IMR-90 (cell line): Measurements from ENCODE around the gene MUSTN1. TPM values are rescaled to one million over a fixed set of nuclear protein-coding genes. Genes with fewer than 3 reads are reported as not detected.

Experiments used
- ATAC-seq: fragments of 200-7000 bp; cut with Tn5 transposase; 2 replicates; pipeline ENCODE4 v1.9.1; 2020; ENCODE audit warnings: low read depth, mild to moderate bottlenecking, moderate library complexity
- BruUV-seq: library from RNA; stranded (reverse); fragments of 400-500 nt; replicated peaks from 2 replicates; lab custom pipeline; 2021; lab: Mats Ljungman, UMichigan
- CTCF ChIA-PET: fragments of 300-600 bp; formaldehyde crosslinking; extraction: SDS; loops from one replicate; lab custom pipeline; 2021; ENCODE audit warnings: antibody characterized with exemption; lab: Yijun Ruan, JAX
- POLR2A ChIA-PET: fragments of 300-600 bp; sonication (Branson Sonifier 250); formaldehyde crosslinking; loops from one replicate; lab custom pipeline; 2022; ENCODE audit warnings: antibody characterized with exemption; ENCODE audit not compliant: unreplicated experiment; lab: Charles Lee
- DNase-seq: peaks from one replicate; pipeline ENCODE4 v3.0.0; 2013
- H2AFZ ChIP-seq: replicated peaks from 2 replicates; pipeline ENCODE3; 2013; ENCODE audit warnings: low read length, mild to moderate bottlenecking; ENCODE audit not compliant: poor library complexity
- H2AK5ac ChIP-seq: 2 replicates; pipeline ENCODE4 v1.6.1; 2013; ENCODE audit warnings: low read depth, low read length, inconsistent platforms
- H2AK9ac ChIP-seq: replicated peaks from 2 replicates; pipeline ENCODE3; 2013; ENCODE audit warnings: mild to moderate bottlenecking, low read depth, low read length, moderate library complexity; ENCODE audit not compliant: poor library complexity
- H2BK120ac ChIP-seq: 2 replicates; pipeline ENCODE4 v1.6.1; 2013; ENCODE audit warnings: low read depth, low read length, inconsistent platforms
- H2BK15ac ChIP-seq: 3 replicates; pipeline ENCODE4 v1.6.1; 2013; ENCODE audit warnings: low read depth, low read length, inconsistent platforms
- H2BK20ac ChIP-seq: 2 replicates; pipeline ENCODE4 v1.6.1; 2013; ENCODE audit warnings: low read depth, mild to moderate bottlenecking, inconsistent platforms, low read length, moderate library complexity
- H2BK5ac ChIP-seq: 2 replicates; pipeline ENCODE4 v1.6.1; 2013; ENCODE audit warnings: mild to moderate bottlenecking, low read depth, low read length, inconsistent platforms; ENCODE audit not compliant: poor library complexity, severe bottlenecking
- H3K14ac ChIP-seq: replicated peaks from 2 replicates; pipeline ENCODE4 v1.6.1; 2013; ENCODE audit warnings: low read depth, low read length, inconsistent platforms
- H3K18ac ChIP-seq: 2 replicates; pipeline ENCODE4 v1.6.1; 2013; ENCODE audit warnings: low read depth, low read length, control low read depth
- H3K23ac ChIP-seq: 2 replicates; pipeline ENCODE4 v1.6.1; 2013; ENCODE audit warnings: low read depth, low read length, inconsistent platforms
- H3K27ac ChIP-seq: 2 replicates; pipeline ENCODE4 v1.5.1; 2013; ENCODE audit warnings: mild to moderate bottlenecking, control low read depth, low read length; ENCODE audit not compliant: insufficient read depth
- H3K27me3 ChIP-seq: 2 replicates; pipeline ENCODE4 v1.6.1; 2013; ENCODE audit warnings: low read length; ENCODE audit not compliant: control insufficient read depth, insufficient read depth
- H3K36me3 ChIP-seq: 2 replicates; pipeline ENCODE4 v1.6.1; 2013; ENCODE audit warnings: low read length, mixed read lengths; ENCODE audit not compliant: control insufficient read depth, insufficient read depth
- H3K4ac ChIP-seq: 2 replicates; pipeline ENCODE4 v1.6.1; 2013; ENCODE audit warnings: low read depth, low read length, inconsistent platforms
- H3K4me1 ChIP-seq: 2 replicates; pipeline ENCODE4 v1.6.1; 2013; ENCODE audit warnings: low read length, mixed read lengths; ENCODE audit not compliant: control insufficient read depth, insufficient read depth
- H3K4me2 ChIP-seq: 2 replicates; pipeline ENCODE4 v1.6.1; 2013; ENCODE audit warnings: low read depth, mild to moderate bottlenecking, control low read depth, low read length, moderate library complexity
- H3K4me3 ChIP-seq: 2 replicates; pipeline ENCODE4 v1.5.1; 2013; ENCODE audit warnings: low read depth, mild to moderate bottlenecking, control low read depth, low read length, moderate library complexity; ENCODE audit not compliant: insufficient read depth
- H3K56ac ChIP-seq: 2 replicates; pipeline ENCODE4 v1.6.1; 2013; ENCODE audit warnings: low read length, inconsistent platforms; ENCODE audit not compliant: insufficient read depth; ENCODE audit errors: extremely low read depth
- H3K79me1 ChIP-seq, 2 experiments: 2 replicates each; pipeline ENCODE4 v1.6.1; 2013; ENCODE audit warnings: low read length in 2 of 2, inconsistent platforms in 1 of 2, low read depth in 1 of 2
- H3K9ac ChIP-seq: 2 replicates; pipeline ENCODE4 v1.6.1; 2013; ENCODE audit warnings: low read depth, low read length, control low read depth
- H3K9me1 ChIP-seq: 2 replicates; pipeline ENCODE4 v1.6.1; 2013; ENCODE audit warnings: low read length, inconsistent platforms; ENCODE audit not compliant: insufficient read depth
- H3K9me3 ChIP-seq: 2 replicates; pipeline ENCODE4 v1.6.1; 2013; ENCODE audit warnings: low read length; ENCODE audit not compliant: control insufficient read depth, insufficient read depth
- H4K20me1 ChIP-seq: 2 replicates; pipeline ENCODE4 v1.6.1; 2013; ENCODE audit warnings: low read length, inconsistent platforms; ENCODE audit not compliant: insufficient read depth
- H4K5ac ChIP-seq: 2 replicates; pipeline ENCODE4 v1.6.1; 2013; ENCODE audit warnings: mild to moderate bottlenecking, low read depth, low read length, control low read depth
- H4K8ac ChIP-seq, 2 experiments: 2 replicates each; pipeline ENCODE4 v1.6.1; 2013; ENCODE audit warnings: low read depth in 2 of 2, low read length in 2 of 2, control low read depth in 1 of 2, inconsistent platforms in 1 of 2
- H4K91ac ChIP-seq: 2 replicates; pipeline ENCODE4 v1.6.1; 2013; ENCODE audit warnings: low read depth, low read length, inconsistent platforms; ENCODE audit not compliant: insufficient read depth
- BHLHE40 ChIP-seq: fragments of 150-350 bp; IDR thresholded peaks from 2 replicates; pipeline ENCODE4 v1.6.1; 2016; ENCODE audit warnings: mild to moderate bottlenecking, low read depth, low read length
- CEBPB ChIP-seq: IDR thresholded peaks from 2 replicates; pipeline ENCODE4 v1.6.1; 2012; ENCODE audit warnings: low read depth, low read length, improper control_type of control experiment
- CHD1 ChIP-seq: IDR thresholded peaks from 2 replicates; pipeline ENCODE4 v1.6.1; 2012; ENCODE audit warnings: low read depth, low read length, improper control_type of control experiment
- CTCF ChIP-seq: conservative IDR thresholded peaks from 2 replicates; pipeline ENCODE4 v1.5.1; 2012; ENCODE audit warnings: mild to moderate bottlenecking, low read depth, low read length, improper control_type of control experiment
- ELK1 ChIP-seq: fragments of 150-350 bp; IDR thresholded peaks from 2 replicates; pipeline ENCODE4 v1.6.1; 2016; ENCODE audit warnings: low read depth, mild to moderate bottlenecking, low read length, moderate library complexity, borderline replicate concordance
- FOS ChIP-seq: fragments of 150-350 bp; IDR thresholded peaks from 2 replicates; pipeline ENCODE4 v1.6.1; 2016; ENCODE audit warnings: low read depth, low read length
- MAFK ChIP-seq: IDR thresholded peaks from 2 replicates; pipeline ENCODE4 v1.6.1; 2012; ENCODE audit warnings: low read depth, low read length, improper control_type of control experiment
- MAZ ChIP-seq: IDR thresholded peaks from 2 replicates; pipeline ENCODE4 v1.6.1; 2012; ENCODE audit warnings: low read depth, mild to moderate bottlenecking, low read length, improper control_type of control experiment, moderate library complexity, borderline replicate concordance
- MXI1 ChIP-seq: IDR thresholded peaks from 2 replicates; pipeline ENCODE4 v1.6.1; 2012; ENCODE audit warnings: low read depth, mild to moderate bottlenecking, low read length, moderate library complexity, borderline replicate concordance
- NFE2L2 ChIP-seq: fragments of 150-350 bp; IDR thresholded peaks from 2 replicates; pipeline ENCODE4 v1.6.1; 2016; ENCODE audit warnings: low read depth, mild to moderate bottlenecking, low read length
- POLR2A ChIP-seq: IDR thresholded peaks from 2 replicates; pipeline ENCODE4 v1.6.1; 2012; ENCODE audit warnings: mild to moderate bottlenecking, low read depth, low read length
- RAD21 ChIP-seq: IDR thresholded peaks from 2 replicates; pipeline ENCODE4 v1.6.1; 2012; ENCODE audit warnings: low read length, improper control_type of control experiment
- RCOR1 ChIP-seq: IDR thresholded peaks from 2 replicates; pipeline ENCODE4 v1.6.1; 2012; ENCODE audit warnings: mild to moderate bottlenecking, low read length, improper control_type of control experiment; ENCODE audit not compliant: insufficient replicate concordance
- RFX5 ChIP-seq: IDR thresholded peaks from 2 replicates; pipeline ENCODE4 v1.8.0; 2012; ENCODE audit warnings: low read depth, mild to moderate bottlenecking, low read length, moderate library complexity
- SMC3 ChIP-seq: fragments of 150-350 bp; IDR thresholded peaks from 2 replicates; pipeline ENCODE4 v1.6.1; 2016; ENCODE audit warnings: low read depth, mild to moderate bottlenecking, antibody characterized with exemption, low read length, moderate library complexity
- USF2 ChIP-seq: fragments of 150-350 bp; IDR thresholded peaks from 2 replicates; pipeline ENCODE4 v1.6.1; 2017; ENCODE audit warnings: mild to moderate bottlenecking, antibody characterized with exemption, low read length, low read depth
- WGBS, 2 experiments: methylation state at CpG; one replicate each; pipeline versions ENCODE4 v1.1.5 to v1.1.7; 2013; ENCODE audit warnings: missing lambda C conversion rate in 2 of 2; ENCODE audit not compliant: insufficient read length in 1 of 2; ENCODE audit errors: extremely low coverage in 2 of 2; 5-methylcytosine and 5-hydroxymethylcytosine counted together
- dilution Hi-C: fragments of 300-500 bp; cut with HindIII; formaldehyde crosslinking; loops from one replicate; pipeline ENCODE4 v1.14.3; 2018; ENCODE audit warnings: low sequenced_read_pairs; ENCODE audit not compliant: unreplicated experiment
- in situ Hi-C: fragments of 300-500 bp; cut with MboI; formaldehyde crosslinking; loops from 3 replicates; pipeline ENCODE4 v1.14.3; 2019; ENCODE audit warnings: low sequenced_read_pairs, inconsistent platforms, mixed read lengths
- intact Hi-C: fragments of 100-400 bp; cut with micrococcal nuclease; formaldehyde crosslinking; loops from 2 replicates; pipeline ENCODE4 v1.10.0; 2022
- polyA plus RNA-seq, 3 experiments: library from polyadenylated mRNA; depleted of rRNA; stranded (reverse); fragments of >200 nt; gene quantifications; 2 replicates each; pipeline ENCODE4 v1.2.3, GENCODE V29; 2012; ENCODE audit warnings: low replicate concordance in 1 of 3
- total RNA-seq: library from RNA; depleted of rRNA; stranded (reverse); fragments of >200 nt; gene quantifications from 2 replicates; pipeline ENCODE4 v1.2.3, GENCODE V29; 2012

MUSTN1 gene
- total and polyA plus RNA-seq, 2 of the 4 experiments (the other 2 are of a cell fraction) = not detected

GRCh38 chr3:52881871-52882270 lies 47.1 kb upstream of the MUSTN1 start:
- ChIA-PET CTCF (interaction anchor here (0.8 to 1.5 kb wide), 3 partner anchors 8 to 12 kb away, joined by 3 read pairs; no protein-coding TSS in a partner anchor), POLR2A (no interaction called here)
- H4K91ac ChIP-seq = no peak overlapping the region
- H3K9me1 ChIP-seq = peaks cover 5% of the 10 kb centered on the region; the same call in 1 of the 2 replicates
- TF ChIP-seq MAZ = no peak
- TF ChIP-seq SMC3 = no peak
- no peak for TF ChIP-seq BHLHE40
- no peak for TF ChIP-seq RFX5
- no peak for TF ChIP-seq USF2
- TF ChIP-seq POLR2A = no peak
- no peak for TF ChIP-seq MXI1
- TF ChIP-seq FOS = no peak
- TF ChIP-seq CEBPB = no peak
- no peak for TF ChIP-seq MAFK
- TF ChIP-seq CHD1 = no peak
- TF ChIP-seq CTCF = no peak
- TF ChIP-seq RCOR1 = no peak
- no peak for TF ChIP-seq ELK1
- TF ChIP-seq RAD21 = no peak
- no peak for TF ChIP-seq NFE2L2
- no peaks in the 10 kb centered on the region for H3K27me3 ChIP-seq
- intact Hi-C loops = no loop called here
- 0 out of 2 replicates have a peak overlapping the region, but pooled peaks have one; percentile 45 for H3K4ac ChIP-seq
- H4K8ac ChIP-seq = peak overlapping the region; percentile 48 to 49; a peak in 2 of 4 replicates
- H3K9me3 ChIP-seq = no peaks in the 10 kb centered on the region
- H3K9ac ChIP-seq = no peak overlapping the region
- peak overlapping the region; percentile 32 for H2AFZ ChIP-seq
- H2BK20ac ChIP-seq = no peak overlapping the region
- BruUV-seq = no TSS peak
- no peak overlapping the region for H3K18ac ChIP-seq
- H3K79me1 ChIP-seq = peaks cover 12 to 54% of the 10 kb centered on the region in 2 experiments
- H3K23ac ChIP-seq = no peak overlapping the region
- DNase-seq (peak; percentile 67), ATAC-seq (peak; percentile 96)
- no peak overlapping the region for H2AK9ac ChIP-seq
- H2BK15ac ChIP-seq = no peak overlapping the region
- no peak overlapping the region for H2BK5ac ChIP-seq
- no peak overlapping the region for H3K4me2 ChIP-seq
- H3K56ac ChIP-seq = no peak overlapping the region
- dilution Hi-C loops = no loop called here
- H3K27ac ChIP-seq = peak overlapping the region; percentile 45; the same call in 1 of the 2 replicates
- no peak overlapping the region for H2BK120ac ChIP-seq
- H3K36me3 ChIP-seq = peaks cover 5% of the 10 kb centered on the region; the same call in 1 of the 2 replicates
- no peak overlapping the region; the same call in 1 of the 2 replicates for H2AK5ac ChIP-seq
- H3K4me1 ChIP-seq = peaks cover 5% of the 10 kb centered on the region
- no peak overlapping the region for H3K4me3 ChIP-seq
- no peaks in the 10 kb centered on the region for H4K20me1 ChIP-seq
- in situ Hi-C loops = no loop called here
- no peak overlapping the region for H3K14ac ChIP-seq
- 5% methylated on average over 3 of the region's 4 CpGs; no CpG with 5 or more reads in 1 of the 2 experiments for WGBS, 2 experiments
- peak overlapping the region; percentile 27; the same call in 1 of the 2 replicates for H4K5ac ChIP-seq
